Body of pancreas (tissue), 4 donors: ENCODE data around the gene CLIP2.

Source experiments
- POLR2A ChIP-seq, 3 donors: fragments of 450-650 bp; IDR thresholded peaks; one replicate each; pipeline ENCODE4 v1.6.1; 2016; ENCODE audit warnings: antibody characterized with exemption in 3 of 3, mild to moderate bottlenecking in 2 of 3
- TF ChIP-seq, protein P1 (sequence below), 7 experiments: fragments of 450-650 bp in 4 of 7; fragments of 200-600 bp in 3 of 7; sonication (generic) in 3 of 7; IDR thresholded peaks; one replicate each; pipeline ENCODE4 v1.5.1; 2016 to 2019; ENCODE audit warnings: antibody characterized with exemption in 7 of 7

DNA sequence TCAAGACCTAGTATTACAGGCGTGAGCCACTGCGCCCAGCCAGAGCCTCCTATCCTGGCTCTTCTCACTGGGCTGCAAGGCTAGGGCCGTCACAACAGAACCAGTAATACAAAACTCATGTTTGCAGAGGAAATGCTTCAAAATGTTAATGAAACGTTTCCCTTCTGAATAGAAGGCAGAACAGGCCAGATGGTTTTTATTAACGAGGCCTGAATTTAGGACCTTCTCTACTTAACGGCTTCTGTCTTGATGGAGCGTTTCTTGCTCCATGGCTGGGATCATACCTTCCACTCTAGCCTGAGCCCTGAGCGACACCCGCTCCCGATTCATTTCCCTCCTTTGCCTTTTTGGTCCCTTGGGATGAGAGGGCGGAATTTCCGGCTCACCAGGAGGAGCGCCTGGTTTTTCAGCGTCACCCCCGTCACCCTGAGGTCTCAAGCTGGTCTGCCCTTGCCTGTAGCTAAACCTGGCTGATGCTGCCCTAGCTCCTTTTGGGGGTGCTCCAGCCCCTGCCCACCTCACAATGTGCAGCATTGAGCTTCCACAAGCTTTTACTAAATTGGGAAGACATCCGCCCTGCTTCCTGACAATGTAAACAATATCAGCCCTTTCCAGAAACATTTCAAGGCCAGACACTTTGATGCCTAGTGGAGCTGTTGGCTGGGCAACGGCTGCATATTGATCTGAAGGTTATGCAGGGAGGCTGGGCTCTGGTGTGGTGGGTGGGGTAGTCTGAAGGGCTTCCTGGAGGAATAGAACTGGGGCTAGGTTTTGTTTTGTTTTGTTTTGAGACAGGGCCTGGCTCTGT lies 5.2 kb downstream of the CLIP2 start:
- TF ChIP-seq, protein P1, sequence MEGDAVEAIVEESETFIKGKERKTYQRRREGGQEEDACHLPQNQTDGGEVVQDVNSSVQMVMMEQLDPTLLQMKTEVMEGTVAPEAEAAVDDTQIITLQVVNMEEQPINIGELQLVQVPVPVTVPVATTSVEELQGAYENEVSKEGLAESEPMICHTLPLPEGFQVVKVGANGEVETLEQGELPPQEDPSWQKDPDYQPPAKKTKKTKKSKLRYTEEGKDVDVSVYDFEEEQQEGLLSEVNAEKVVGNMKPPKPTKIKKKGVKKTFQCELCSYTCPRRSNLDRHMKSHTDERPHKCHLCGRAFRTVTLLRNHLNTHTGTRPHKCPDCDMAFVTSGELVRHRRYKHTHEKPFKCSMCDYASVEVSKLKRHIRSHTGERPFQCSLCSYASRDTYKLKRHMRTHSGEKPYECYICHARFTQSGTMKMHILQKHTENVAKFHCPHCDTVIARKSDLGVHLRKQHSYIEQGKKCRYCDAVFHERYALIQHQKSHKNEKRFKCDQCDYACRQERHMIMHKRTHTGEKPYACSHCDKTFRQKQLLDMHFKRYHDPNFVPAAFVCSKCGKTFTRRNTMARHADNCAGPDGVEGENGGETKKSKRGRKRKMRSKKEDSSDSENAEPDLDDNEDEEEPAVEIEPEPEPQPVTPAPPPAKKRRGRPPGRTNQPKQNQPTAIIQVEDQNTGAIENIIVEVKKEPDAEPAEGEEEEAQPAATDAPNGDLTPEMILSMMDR (IDR thresholded peaks at IDR 0.05) = no peak
- no peak for TF ChIP-seq POLR2A (IDR thresholded peaks at IDR 0.05)
